WI38 (cell line): Measurements from ENCODE around the gene TSR3.
A peak's percentile ranks its signal among the peaks of the same experiment; 100 is the strongest.

ENCODE experiments used
- H3K4me3 ChIP-seq: 2 replicates; pipeline ENCODE4 v1.5.1; 2011; ENCODE audit warnings: low read depth, mild to moderate bottlenecking, control low read depth, low read length
- CTCF ChIP-seq: IDR thresholded peaks from 2 replicates; pipeline ENCODE4 v1.5.1; 2012; ENCODE audit warnings: low read depth, mild to moderate bottlenecking, control low read depth, low read length

The TSR3 gene

GRCh38 chr16:1350691-1351090 lies 987 bp downstream of the TSR3 start:
- no peak for TF ChIP-seq CTCF
- H3K4me3 ChIP-seq: peak overlapping the region; percentile 93

GRCh38 chr16:1349951-1350350 lies 1.7 kb downstream of the TSR3 start:
- no peak for TF ChIP-seq CTCF
- H3K4me3 ChIP-seq: no peak overlapping the region

GRCh38 chr16:1349351-1349750 lies 2.3 kb downstream of the TSR3 start:
- TF ChIP-seq CTCF: no peak
- no peak overlapping the region for H3K4me3 ChIP-seq

- TF ChIP-seq CTCF: no peak
- H3K4me3 ChIP-seq: no peak overlapping the region
Observed at GRCh38 chr16:1348926-1349325, 2.8 kb downstream of the TSR3 start.

- H3K4me3 ChIP-seq: no peak overlapping the region
Observed at GRCh38 chr16:1348441-1348840, 3.2 kb downstream of the TSR3 start.

GRCh38 chr16:1347962-1348361 lies 3.7 kb downstream of the TSR3 start:
- TF ChIP-seq CTCF: no peak
- H3K4me3 ChIP-seq: no peak overlapping the region

More at GRCh38 chr16:1348441-1348840, 3.2 kb downstream of the TSR3 start:
- TF ChIP-seq CTCF: no peak

GRCh38 chr16:1347286-1347855 lies 4.3 kb downstream of the TSR3 start:
- no peak for TF ChIP-seq CTCF
- no peak overlapping the region for H3K4me3 ChIP-seq
